ENCODE data around the gene TREML2.

The TREML2 gene

GRCh38 chr6:41170547-41171160, 30.3 kb downstream of the TREML2 start:
- Histone ChIP-seq H3K4me3 (ENCODE audit: low read length) (no peak overlapping the region), H4K20me1 (ENCODE audit: insufficient read depth, low read length) (no peaks in the 10 kb centered on the region), H3K36me3 (replicated peaks; ENCODE audit: insufficient read depth, low read length) (no peaks in the 10 kb centered on the region), H3K79me2 (ENCODE audit: low read length) (no peaks in the 10 kb centered on the region), H3K27me3 (replicated peaks; ENCODE audit: insufficient read depth, low read length) (no peaks in the 10 kb centered on the region), H3K4me2 (ENCODE audit: low read depth, low read length) (no peak overlapping the region), H3K9me2 (replicated peaks; ENCODE audit: insufficient read depth, low read length) (no peaks in the 10 kb centered on the region), H3K9me3 (replicated peaks; ENCODE audit: insufficient read depth, low read length) (no peaks in the 10 kb centered on the region), H3F3A (ENCODE audit: insufficient read depth, low read length) (no peaks in the 10 kb centered on the region), H3K27ac (ENCODE audit: low read length) (no peak overlapping the region), H2AFZ (ENCODE audit: low read length) (no peak overlapping the region), H3K4me1 (ENCODE audit: low read length) (no peaks in the 10 kb centered on the region), H3K9ac (ENCODE audit: low read length) (no peak overlapping the region)
- TF ChIP-seq CTCF (IDR thresholded peaks at IDR 0.05; ENCODE audit: low read length) (no peak), EZH2 (optimal IDR thresholded peaks at IDR 0.05; ENCODE audit: low read depth, low read length) (no peak), EZH2phosphoT487 (IDR thresholded peaks at IDR 0.05; ENCODE audit: low read length) (no peak)
- no peak for DNase-seq

- TF ChIP-seq EZH2 (optimal IDR thresholded peaks at IDR 0.05; ENCODE audit: low read depth, low read length) (no peak), CTCF (IDR thresholded peaks at IDR 0.05; ENCODE audit: low read length) (no peak), EZH2phosphoT487 (IDR thresholded peaks at IDR 0.05; ENCODE audit: low read length) (no peak)
- H3K9me3 ChIP-seq (replicated peaks; ENCODE audit: insufficient read depth, low read length): no peaks in the 10 kb centered on the region
These were observed 33.6 kb downstream of the TREML2 start for GRCh38 chr6:41167173-41167963.

GRCh38 chr6:41164551-41165120, 36.3 kb downstream of the TREML2 start:
- no peaks in the 10 kb centered on the region for H3K4me1 ChIP-seq (ENCODE audit: low read length)
- TF ChIP-seq EZH2 (optimal IDR thresholded peaks at IDR 0.05; ENCODE audit: low read depth, low read length) (no peak), EZH2phosphoT487 (IDR thresholded peaks at IDR 0.05; ENCODE audit: low read length) (no peak), CTCF (IDR thresholded peaks at IDR 0.05; ENCODE audit: low read length) (no peak)
- no peak overlapping the region for H3K27ac ChIP-seq (ENCODE audit: low read length)
- H3K79me2 ChIP-seq (ENCODE audit: low read length): no peaks in the 10 kb centered on the region
- no peak overlapping the region for H3K4me2 ChIP-seq (ENCODE audit: low read depth, low read length)
- H3F3A ChIP-seq (ENCODE audit: insufficient read depth, low read length): no peaks in the 10 kb centered on the region
- no peaks in the 10 kb centered on the region for H3K9me3 ChIP-seq (replicated peaks; ENCODE audit: insufficient read depth, low read length)
- H3K36me3 ChIP-seq (replicated peaks; ENCODE audit: insufficient read depth, low read length): no peaks in the 10 kb centered on the region
- H3K4me3 ChIP-seq (ENCODE audit: low read length): no peak overlapping the region
- no peak for DNase-seq
- H3K9me2 ChIP-seq (replicated peaks; ENCODE audit: insufficient read depth, low read length): no peaks in the 10 kb centered on the region
- H2AFZ ChIP-seq (ENCODE audit: low read length): no peak overlapping the region
- H4K20me1 ChIP-seq (ENCODE audit: insufficient read depth, low read length): no peaks in the 10 kb centered on the region
- H3K27me3 ChIP-seq (replicated peaks; ENCODE audit: insufficient read depth, low read length): no peaks in the 10 kb centered on the region
- H3K9ac ChIP-seq (ENCODE audit: low read length): no peak overlapping the region

More at GRCh38 chr6:41167173-41167963, 33.6 kb downstream of the TREML2 start:
- H3K27me3 ChIP-seq (replicated peaks; ENCODE audit: insufficient read depth, low read length): no peaks in the 10 kb centered on the region
- H3K4me2 ChIP-seq (ENCODE audit: low read depth, low read length): no peak overlapping the region
- DNase-seq: no peak
- no peaks in the 10 kb centered on the region for H3K4me1 ChIP-seq (ENCODE audit: low read length)
- H3K4me3 ChIP-seq (ENCODE audit: low read length): no peak overlapping the region
- no peaks in the 10 kb centered on the region for H3K36me3 ChIP-seq (replicated peaks; ENCODE audit: insufficient read depth, low read length)
- no peaks in the 10 kb centered on the region for H3K79me2 ChIP-seq (ENCODE audit: low read length)
- H4K20me1 ChIP-seq (ENCODE audit: insufficient read depth, low read length): no peaks in the 10 kb centered on the region
- H3K9ac ChIP-seq (ENCODE audit: low read length): no peak overlapping the region
- H3K27ac ChIP-seq (ENCODE audit: low read length): no peak overlapping the region
- no peaks in the 10 kb centered on the region for H3F3A ChIP-seq (ENCODE audit: insufficient read depth, low read length)
- no peak overlapping the region for H2AFZ ChIP-seq (ENCODE audit: low read length)
- H3K9me2 ChIP-seq (replicated peaks; ENCODE audit: insufficient read depth, low read length): no peaks in the 10 kb centered on the region

All from MM.1S (cell line).